Activated naive CD4-positive, alpha-beta T cell treated with anti-CD3 and anti-CD28 coated beads for 36 hours (primary cell): ENCODE measurements around the gene PRPH2. TPM values are rescaled to one million over a fixed set of nuclear protein-coding genes. Genes with fewer than 3 reads are reported as not detected.
"Not testable (repeated sequence)": the region's sequence is repeated elsewhere in the genome, so short reads cannot be mapped to it uniquely, and the experiment has no call there.

ENCODE experiments used
- CTCF ChIA-PET: fragments of 350-600 bp; sonication (Branson Sonifier 250); formaldehyde crosslinking; loops from one replicate; lab custom pipeline; 2021; ENCODE audit warnings: antibody characterized with exemption; lab: Charles Lee
- DNase-seq: peaks from one replicate; pipeline ENCODE4 v3.0.0-alpha.2; 2020
- H3K27ac Mint-ChIP-seq: one replicate; pipeline ENCODE4 v1.8.0; 2021; ENCODE audit warnings: mild to moderate bottlenecking, mixed read lengths
- H3K27me3 Mint-ChIP-seq: one replicate; pipeline ENCODE4 v1.8.0; 2021; ENCODE audit warnings: low read depth, mixed read lengths
- H3K36me3 Mint-ChIP-seq: one replicate; pipeline ENCODE4 v1.8.0; 2021; ENCODE audit warnings: low read depth, mixed read lengths
- H3K4me1 Mint-ChIP-seq: one replicate; pipeline ENCODE4 v1.8.0; 2021; ENCODE audit warnings: low read depth, mixed read lengths
- H3K4me3 Mint-ChIP-seq: one replicate; pipeline ENCODE4 v1.8.0; 2021; ENCODE audit warnings: mild to moderate bottlenecking, moderate library complexity, mixed read lengths
- H3K9me3 Mint-ChIP-seq: one replicate; pipeline ENCODE4 v1.8.0; 2021; ENCODE audit warnings: mixed read lengths
- intact Hi-C: fragments of 100-400 bp; cut with micrococcal nuclease; formaldehyde crosslinking; loops from one replicate; pipeline ENCODE4 v1.15.1; 2023
- total RNA-seq, 2 experiments: library from RNA; stranded (reverse); gene quantifications; one replicate each; pipeline ENCODE4 v1.2.3, GENCODE V29; 2021

The PRPH2 gene
- total RNA-seq, 2 experiments from 2014 or later: not detected

DNA sequence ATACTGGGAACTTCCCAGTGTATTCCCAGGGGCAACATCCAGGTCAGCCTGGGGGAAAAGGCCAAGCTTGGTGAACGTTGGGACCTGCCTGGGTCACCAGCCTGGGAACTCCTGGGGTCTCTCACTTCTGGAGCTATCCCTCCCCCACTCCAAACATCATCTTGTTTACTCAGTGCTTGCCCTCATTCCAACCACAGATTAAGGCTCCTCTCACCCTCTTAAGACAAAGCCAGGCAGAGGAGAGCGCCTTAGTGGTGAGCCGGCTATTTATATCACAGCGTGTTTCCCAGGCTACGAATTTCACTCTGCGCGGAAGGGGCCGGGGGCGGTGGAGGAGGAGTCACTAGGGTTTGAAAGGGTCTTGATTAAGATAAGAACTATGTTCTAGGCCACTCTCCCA lies 12.1 kb downstream of the PRPH2 start:
- CTCF ChIA-PET: no interaction called here
- DNase-seq: no peak
- H3K27me3 Mint-ChIP-seq: no peaks in the 10 kb centered on the region
- no peaks in the 10 kb centered on the region for H3K36me3 Mint-ChIP-seq
- peaks cover 3% of the 10 kb centered on the region for H3K9me3 Mint-ChIP-seq
- H3K27ac Mint-ChIP-seq: no peak overlapping the region
- intact Hi-C loops: no loop called here
- no peak overlapping the region for H3K4me3 Mint-ChIP-seq
- no peaks in the 10 kb centered on the region for H3K4me1 Mint-ChIP-seq

GRCh38 chr6:42709871-42710270 lies 12.5 kb downstream of the PRPH2 start:
- intact Hi-C loops: no loop called here
- Mint-ChIP-seq H3K27me3 (no peaks in the 10 kb centered on the region), H3K9me3 (peaks cover 3% of the 10 kb centered on the region), H3K36me3 (no peaks in the 10 kb centered on the region), H3K27ac (no peak overlapping the region), H3K4me1 (no peaks in the 10 kb centered on the region), H3K4me3 (no peak overlapping the region)
- CTCF ChIA-PET: no interaction called here
- no peak for DNase-seq

DNA sequence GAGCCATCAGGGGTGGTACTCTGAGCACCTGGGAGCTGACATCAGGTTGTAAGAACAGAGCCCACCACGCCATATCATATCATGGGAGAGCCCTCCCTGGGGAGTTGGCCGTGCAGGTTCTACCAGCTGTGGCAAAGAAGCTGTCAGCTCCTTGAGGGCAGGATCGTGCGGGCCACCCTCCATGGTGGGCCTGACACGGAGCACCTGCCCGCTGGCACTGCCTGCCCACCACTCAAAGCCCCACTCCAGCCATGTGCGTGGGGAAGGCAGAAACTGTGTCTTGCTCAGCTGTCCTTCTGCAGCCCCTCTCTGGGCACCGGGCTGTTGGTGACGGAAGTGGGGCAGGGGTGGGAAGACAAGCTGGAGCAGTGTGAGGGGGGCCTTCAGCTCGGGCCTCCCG lies 14.3 kb downstream of the PRPH2 start:
- Mint-ChIP-seq H3K36me3 (no peaks in the 10 kb centered on the region), H3K4me3 (no peak overlapping the region), H3K27ac (no peak overlapping the region), H3K9me3 (peaks cover 3% of the 10 kb centered on the region), H3K27me3 (no peaks in the 10 kb centered on the region), H3K4me1 (no peaks in the 10 kb centered on the region)
- DNase-seq: no peak
- intact Hi-C loops: no loop called here
- CTCF ChIA-PET: interaction anchor here (0.5 to 1.0 kb wide), 3 partner anchors 183 to 483 kb away, joined by 3 to 4 read pairs (median 4); no protein-coding TSS in a partner anchor

DNA sequence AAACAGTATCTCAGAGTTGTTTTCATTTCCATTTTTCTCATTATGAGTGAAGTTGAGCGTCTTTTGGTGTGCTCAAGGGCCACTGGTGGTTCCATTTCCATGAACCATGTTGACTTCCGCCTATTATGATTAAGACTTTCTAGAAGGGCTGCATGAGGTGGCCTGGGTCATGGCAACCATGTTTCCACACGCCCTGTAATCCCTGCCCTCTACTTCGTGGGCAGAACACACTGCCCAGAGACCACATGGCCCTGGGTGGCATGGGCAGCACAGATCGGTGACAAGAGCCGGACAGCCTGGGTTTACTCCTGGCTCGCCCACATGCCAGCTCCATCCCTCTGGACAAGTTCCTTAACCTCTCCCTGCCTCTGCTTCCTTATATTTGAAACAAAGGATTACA lies 14.8 kb downstream of the PRPH2 start:
- Mint-ChIP-seq H3K27me3 (no peaks in the 10 kb centered on the region), H3K36me3 (no peaks in the 10 kb centered on the region), H3K4me3 (no peak overlapping the region), H3K4me1 (no peaks in the 10 kb centered on the region), H3K27ac (no peak overlapping the region), H3K9me3 (peaks cover 3% of the 10 kb centered on the region)
- intact Hi-C loops: no loop called here
- no peak for DNase-seq
- CTCF ChIA-PET: no interaction called here

- H3K9me3 Mint-ChIP-seq: no peaks in the 10 kb centered on the region
- H3K4me1 Mint-ChIP-seq: no peaks in the 10 kb centered on the region
- intact Hi-C loops: no loop called here
- no peaks in the 10 kb centered on the region for H3K36me3 Mint-ChIP-seq
- CTCF ChIA-PET: no interaction called here
- no peak overlapping the region for H3K4me3 Mint-ChIP-seq
- no peak for DNase-seq
- no peaks in the 10 kb centered on the region for H3K27me3 Mint-ChIP-seq
- H3K27ac Mint-ChIP-seq: no peak overlapping the region
These were observed 17.4 kb downstream of the PRPH2 start for GRCh38 chr6:42704937-42705374.

DNA sequence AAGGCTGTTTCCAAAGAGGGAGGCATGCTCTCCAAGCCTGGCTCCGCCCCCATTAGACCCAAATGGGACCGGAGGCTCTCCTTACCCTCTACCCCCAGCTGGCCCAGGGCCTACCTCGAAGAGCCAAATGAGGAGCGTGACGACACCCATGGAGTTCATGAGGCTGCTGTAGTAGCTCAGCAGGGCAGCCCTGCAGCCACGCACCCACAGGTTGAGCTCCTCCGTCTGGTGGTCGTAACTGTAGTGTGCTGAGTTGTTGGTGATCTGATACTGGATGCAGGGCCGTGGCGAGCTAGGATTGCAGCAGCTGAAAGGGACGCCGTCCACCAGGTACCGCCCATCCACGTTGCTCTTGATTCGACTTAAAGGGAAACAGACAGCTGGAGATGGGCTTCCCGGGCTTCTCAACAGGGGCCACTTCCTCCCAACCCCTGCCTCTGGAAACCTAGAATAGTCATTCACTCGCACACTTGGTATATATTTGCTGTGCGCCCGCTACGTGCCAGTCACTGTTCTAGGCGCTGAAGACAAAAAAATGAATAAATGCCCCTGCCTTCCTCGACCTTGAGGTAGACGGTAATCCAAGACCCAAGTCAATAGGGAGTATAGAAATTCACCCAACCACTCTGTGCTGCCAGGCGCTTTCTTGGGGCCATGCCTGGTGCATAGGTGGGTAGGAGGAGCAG lies 18.0 kb downstream of the PRPH2 start:
- no peak overlapping the region for H3K4me3 Mint-ChIP-seq
- CTCF ChIA-PET: interaction anchor here (0.7 to 0.8 kb wide), 2 partner anchors 12 to 35 kb away, joined by 3 read pairs; no protein-coding TSS in a partner anchor
- no peaks in the 10 kb centered on the region for H3K9me3 Mint-ChIP-seq
- no peak overlapping the region for H3K27ac Mint-ChIP-seq
- no peaks in the 10 kb centered on the region for H3K27me3 Mint-ChIP-seq
- intact Hi-C loops: no loop called here
- DNase-seq: no peak
- no peaks in the 10 kb centered on the region for H3K4me1 Mint-ChIP-seq
- H3K36me3 Mint-ChIP-seq: no peaks in the 10 kb centered on the region

DNA sequence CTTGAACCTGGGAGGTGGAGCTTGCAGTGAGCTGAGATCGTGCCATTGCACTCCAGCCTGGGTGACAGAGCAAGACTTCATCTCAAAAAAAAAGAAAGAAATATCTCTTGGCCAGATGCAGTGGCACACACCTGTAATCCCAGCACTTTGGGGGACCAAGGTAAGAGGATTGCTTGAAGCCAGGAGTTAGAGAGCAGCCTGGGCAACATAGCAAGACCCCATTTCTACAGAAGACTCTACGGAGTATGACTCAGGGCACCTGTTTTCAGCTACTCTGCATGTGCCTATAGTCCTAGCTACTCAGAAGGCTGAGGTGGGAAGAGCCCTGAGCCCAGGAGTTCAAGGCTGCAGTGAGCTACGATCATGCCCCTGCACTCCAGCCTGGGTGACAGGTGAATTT lies 19.6 kb downstream of the PRPH2 start:
- H3K9me3 Mint-ChIP-seq, H3K4me1 Mint-ChIP-seq, H3K27ac Mint-ChIP-seq, H3K27me3 Mint-ChIP-seq, H3K36me3 Mint-ChIP-seq, intact Hi-C loops, DNase-seq, H3K4me3 Mint-ChIP-seq: not testable (repeated sequence)
- CTCF ChIA-PET: interaction anchor here (1.0 to 1.6 kb wide), 5 partner anchors 10 to 41 kb away, joined by 3 to 6 read pairs (median 4); no protein-coding TSS in a partner anchor

- Mint-ChIP-seq H3K9me3 (no peaks in the 10 kb centered on the region), H3K27ac (no peak overlapping the region), H3K27me3 (no peaks in the 10 kb centered on the region), H3K4me3 (no peak overlapping the region), H3K36me3 (no peaks in the 10 kb centered on the region), H3K4me1 (no peaks in the 10 kb centered on the region)
- intact Hi-C loops: no loop called here
- CTCF ChIA-PET: interaction anchor here (0.6 to 1.6 kb wide), 7 partner anchors 10 to 414 kb away, joined by 3 to 6 read pairs (median 4); no protein-coding TSS in a partner anchor
- no peak for DNase-seq
These were observed 20.2 kb downstream of the PRPH2 start for GRCh38 chr6:42702200-42702599.

DNA sequence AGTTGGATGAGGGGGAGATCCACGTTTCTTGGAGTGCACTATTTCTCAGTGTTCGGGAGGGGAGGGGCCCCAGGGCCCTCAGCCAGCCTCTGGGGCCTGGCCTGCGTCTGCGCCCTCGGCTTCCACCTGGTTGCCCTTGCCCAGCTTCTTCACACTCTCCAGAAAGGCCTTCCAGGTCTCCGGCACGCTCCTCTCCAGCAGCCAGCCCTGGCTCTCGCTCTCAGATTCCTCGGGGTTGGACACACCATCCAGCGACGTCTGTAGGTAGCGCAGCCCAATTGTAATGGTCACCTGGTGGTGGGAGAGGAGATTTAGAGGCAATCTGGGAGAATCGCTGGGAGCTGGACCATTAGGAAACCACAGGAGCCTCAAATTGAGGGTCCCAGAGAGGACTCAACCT lies 24.2 kb downstream of the PRPH2 start:
- no peak overlapping the region for H3K4me3 Mint-ChIP-seq
- CTCF ChIA-PET: no interaction called here
- intact Hi-C loops: no loop called here
- H3K27me3 Mint-ChIP-seq: no peaks in the 10 kb centered on the region
- no peak for DNase-seq
- peaks cover 11% of the 10 kb centered on the region for H3K4me1 Mint-ChIP-seq
- H3K36me3 Mint-ChIP-seq: peaks cover 1% of the 10 kb centered on the region
- H3K9me3 Mint-ChIP-seq: no peaks in the 10 kb centered on the region
- H3K27ac Mint-ChIP-seq: no peak overlapping the region

GRCh38 chr6:42697268-42697655 lies 25.1 kb downstream of the PRPH2 start:
- intact Hi-C loops: no loop called here
- Mint-ChIP-seq H3K27ac (no peak overlapping the region), H3K27me3 (no peaks in the 10 kb centered on the region), H3K36me3 (peaks cover 2% of the 10 kb centered on the region), H3K9me3 (no peaks in the 10 kb centered on the region), H3K4me1 (peaks cover 20% of the 10 kb centered on the region), H3K4me3 (no peak overlapping the region)
- DNase-seq: no peak
- CTCF ChIA-PET: interaction anchor here (1.3 to 1.4 kb wide), 2 partner anchors 9 to 29 kb away, joined by 3 to 4 read pairs; no protein-coding TSS in a partner anchor

- Mint-ChIP-seq H3K36me3 (peaks cover 4% of the 10 kb centered on the region), H3K9me3 (no peaks in the 10 kb centered on the region), H3K27ac (no peak overlapping the region), H3K27me3 (no peaks in the 10 kb centered on the region), H3K4me1 (peaks cover 21% of the 10 kb centered on the region), H3K4me3 (no peak overlapping the region)
- intact Hi-C loops: no loop called here
- CTCF ChIA-PET: interaction anchor here (1.3 to 1.4 kb wide), 2 partner anchors 9 to 29 kb away, joined by 3 to 4 read pairs; no protein-coding TSS in a partner anchor
- DNase-seq: no peak
These were observed 25.7 kb downstream of the PRPH2 start for GRCh38 chr6:42696526-42697267.

GRCh38 chr6:42694586-42694985 lies 27.8 kb downstream of the PRPH2 start:
- no peak for DNase-seq
- intact Hi-C loops: no loop called here
- H3K36me3 Mint-ChIP-seq: peaks cover 9% of the 10 kb centered on the region
- no peaks in the 10 kb centered on the region for H3K27me3 Mint-ChIP-seq
- H3K27ac Mint-ChIP-seq: no peak overlapping the region
- no peaks in the 10 kb centered on the region for H3K9me3 Mint-ChIP-seq
- H3K4me3 Mint-ChIP-seq: no peak overlapping the region
- H3K4me1 Mint-ChIP-seq: peaks cover 36% of the 10 kb centered on the region
- CTCF ChIA-PET: interaction anchor here (0.9 to 1.5 kb wide), 4 partner anchors 20 to 202 kb away, joined by 3 to 4 read pairs (median 3); no protein-coding TSS in a partner anchor
